Adrenal gland (tissue), 5 donors: ENCODE measurements around the gene FLACC1.

Experiments used
- POLR2A ChIP-seq, 2 donors: fragments of 450-650 bp; IDR thresholded peaks; one replicate each; pipeline ENCODE4 v1.6.1; 2017; ENCODE audit warnings: antibody characterized with exemption in 2 of 2, mild to moderate bottlenecking in 2 of 2, moderate library complexity in 1 of 2
- TF ChIP-seq, protein P1 (sequence below), 6 experiments: fragments of 450-650 bp in 4 of 6; fragments of 200-600 bp in 2 of 6; sonication (generic) in 1 of 6; IDR thresholded peaks; 1 replicate in 5 of 6; 2 replicates in 1 of 6; pipeline versions ENCODE4 v1.5.1 to v1.8.0; 2016 to 2021; ENCODE audit warnings: antibody characterized with exemption in 6 of 6, mild to moderate bottlenecking in 2 of 6, moderate library complexity in 1 of 6
- donor health status: DM: no; HTN: no; CAD: no.

- TF ChIP-seq, protein P1, sequence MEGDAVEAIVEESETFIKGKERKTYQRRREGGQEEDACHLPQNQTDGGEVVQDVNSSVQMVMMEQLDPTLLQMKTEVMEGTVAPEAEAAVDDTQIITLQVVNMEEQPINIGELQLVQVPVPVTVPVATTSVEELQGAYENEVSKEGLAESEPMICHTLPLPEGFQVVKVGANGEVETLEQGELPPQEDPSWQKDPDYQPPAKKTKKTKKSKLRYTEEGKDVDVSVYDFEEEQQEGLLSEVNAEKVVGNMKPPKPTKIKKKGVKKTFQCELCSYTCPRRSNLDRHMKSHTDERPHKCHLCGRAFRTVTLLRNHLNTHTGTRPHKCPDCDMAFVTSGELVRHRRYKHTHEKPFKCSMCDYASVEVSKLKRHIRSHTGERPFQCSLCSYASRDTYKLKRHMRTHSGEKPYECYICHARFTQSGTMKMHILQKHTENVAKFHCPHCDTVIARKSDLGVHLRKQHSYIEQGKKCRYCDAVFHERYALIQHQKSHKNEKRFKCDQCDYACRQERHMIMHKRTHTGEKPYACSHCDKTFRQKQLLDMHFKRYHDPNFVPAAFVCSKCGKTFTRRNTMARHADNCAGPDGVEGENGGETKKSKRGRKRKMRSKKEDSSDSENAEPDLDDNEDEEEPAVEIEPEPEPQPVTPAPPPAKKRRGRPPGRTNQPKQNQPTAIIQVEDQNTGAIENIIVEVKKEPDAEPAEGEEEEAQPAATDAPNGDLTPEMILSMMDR (IDR thresholded peaks at IDR 0.05), result no peak
- TF ChIP-seq POLR2A (IDR thresholded peaks at IDR 0.05), result no peak
Observed at GRCh38 chr2:201273330-201273983, 83.7 kb downstream of the FLACC1 start.
